SK-N-SH treated with all-trans-retinoic acid at 6 μM for 48 hours (cell line): ENCODE results near the gene VAC14.

ENCODE experiments used
- SNAI2 ChIP-seq: fragments of 250-450 bp; sonication (Bioruptor Pico); IDR thresholded peaks from 2 replicates; pipeline ENCODE4 v1.5.0; 2020; ENCODE audit warnings: mild to moderate bottlenecking, moderate library complexity
- TCF4 ChIP-seq: fragments of 250-450 bp; sonication (Bioruptor Pico); IDR thresholded peaks from 2 replicates; pipeline ENCODE4 v1.8.0; 2021; ENCODE audit warnings: mild to moderate bottlenecking, moderate library complexity, borderline replicate concordance
- TF ChIP-seq, protein P1 (sequence below): fragments of 250-450 bp; sonication (Bioruptor Pico); IDR thresholded peaks from 2 replicates; pipeline ENCODE4 v1.8.0; 2020; ENCODE audit warnings: mild to moderate bottlenecking, moderate library complexity, borderline replicate concordance

DNA sequence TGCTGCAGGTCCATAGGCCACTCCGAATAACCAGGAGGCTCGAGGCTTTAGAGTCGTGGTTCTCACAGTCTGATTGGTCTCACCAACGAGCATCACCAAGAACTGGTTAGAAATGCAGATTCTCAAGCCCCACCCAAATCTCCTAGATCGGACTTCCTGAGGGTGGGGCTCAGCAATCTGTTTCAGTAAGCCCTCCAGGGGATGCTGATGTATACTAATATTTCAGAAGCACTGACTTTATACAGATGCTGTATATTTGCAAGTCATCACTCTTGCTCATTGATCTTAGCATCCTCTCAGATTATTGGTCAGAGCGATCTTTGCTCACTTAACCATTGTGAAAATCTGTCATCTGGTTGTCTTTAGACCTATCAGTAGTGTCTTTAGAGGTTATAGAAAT lies 4.4 kb upstream of the VAC14 start:
- TF ChIP-seq TCF4 (CRISPR knock-in tag) = no peak
- no peak for TF ChIP-seq SNAI2
- TF ChIP-seq, protein P1, sequence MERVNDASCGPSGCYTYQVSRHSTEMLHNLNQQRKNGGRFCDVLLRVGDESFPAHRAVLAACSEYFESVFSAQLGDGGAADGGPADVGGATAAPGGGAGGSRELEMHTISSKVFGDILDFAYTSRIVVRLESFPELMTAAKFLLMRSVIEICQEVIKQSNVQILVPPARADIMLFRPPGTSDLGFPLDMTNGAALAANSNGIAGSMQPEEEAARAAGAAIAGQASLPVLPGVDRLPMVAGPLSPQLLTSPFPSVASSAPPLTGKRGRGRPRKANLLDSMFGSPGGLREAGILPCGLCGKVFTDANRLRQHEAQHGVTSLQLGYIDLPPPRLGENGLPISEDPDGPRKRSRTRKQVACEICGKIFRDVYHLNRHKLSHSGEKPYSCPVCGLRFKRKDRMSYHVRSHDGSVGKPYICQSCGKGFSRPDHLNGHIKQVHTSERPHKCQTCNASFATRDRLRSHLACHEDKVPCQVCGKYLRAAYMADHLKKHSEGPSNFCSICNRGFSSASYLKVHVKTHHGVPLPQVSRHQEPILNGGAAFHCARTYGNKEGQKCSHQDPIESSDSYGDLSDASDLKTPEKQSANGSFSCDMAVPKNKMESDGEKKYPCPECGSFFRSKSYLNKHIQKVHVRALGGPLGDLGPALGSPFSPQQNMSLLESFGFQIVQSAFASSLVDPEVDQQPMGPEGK (CRISPR knock-in tag) = no peak
